Brain microvascular endothelial cell (primary cell): ENCODE measurements around the gene RBMS3.
"Not testable (repeated sequence)": the region's sequence is repeated elsewhere in the genome, so short reads cannot be mapped to it uniquely, and the experiment has no call there.

ENCODE experiments used
- DNase-seq: peaks from one replicate; pipeline ENCODE4 v3.0.0-alpha.2; 2020
- H3K27ac ChIP-seq: fragments of 250-450 bp; sonication (Bioruptor Pico); 2 replicates; pipeline ENCODE4 v1.5.1; 2020; ENCODE audit warnings: mild to moderate bottlenecking, moderate library complexity
- H3K27me3 ChIP-seq: fragments of 250-450 bp; sonication (Bioruptor Pico); replicated peaks from 2 replicates; pipeline ENCODE4 v1.5.1; 2020; ENCODE audit warnings: mild to moderate bottlenecking
- H3K36me3 ChIP-seq: fragments of 250-450 bp; sonication (Bioruptor Pico); replicated peaks from 2 replicates; pipeline ENCODE4 v1.5.1; 2020; ENCODE audit warnings: mild to moderate bottlenecking
- H3K4me3 ChIP-seq: 2 replicates; pipeline ENCODE4 v1.5.1; 2011; ENCODE audit warnings: low read depth, mild to moderate bottlenecking, control low read depth, low read length, moderate library complexity
- CTCF ChIP-seq: IDR thresholded peaks from 2 replicates; pipeline ENCODE4 v1.5.1; 2011; ENCODE audit warnings: low read depth, mild to moderate bottlenecking, moderate library complexity, low read length, control low read depth, inconsistent platforms; ENCODE audit errors: missing control alignments
- in situ Hi-C: cut with HindIII; loops from 2 replicates; pipeline ENCODE4 v1.10.0; 2017; ENCODE audit warnings: low sequenced_read_pairs, low pct_ligation_motif_present

Gene RBMS3

GRCh38 chr3:29668728-29669127 lies 387.9 kb downstream of the RBMS3 start:
- TF ChIP-seq CTCF, result peak; percentile 37
- in situ Hi-C loops, result no loop called here
- no peaks in the 10 kb centered on the region for H3K36me3 ChIP-seq
- DNase-seq, result no peak
- no peak overlapping the region for H3K27ac ChIP-seq
- H3K4me3 ChIP-seq, result no peak overlapping the region
- H3K27me3 ChIP-seq, result no peaks in the 10 kb centered on the region

- H3K27me3 ChIP-seq, H3K27ac ChIP-seq, H3K4me3 ChIP-seq, H3K36me3 ChIP-seq, in situ Hi-C loops, DNase-seq: not testable (repeated sequence)
These were observed 389.6 kb downstream of the RBMS3 start for GRCh38 chr3:29670476-29670875.

- DNase-seq, result no peak
- Histone ChIP-seq H3K27me3 (no peaks in the 10 kb centered on the region), H3K27ac (no peak overlapping the region), H3K4me3 (no peak overlapping the region), H3K36me3 (no peaks in the 10 kb centered on the region)
- TF ChIP-seq CTCF, result no peak
- in situ Hi-C loops, result no loop called here
These were observed 396.6 kb downstream of the RBMS3 start for GRCh38 chr3:29677421-29677820.

GRCh38 chr3:29679944-29680343 lies 399.1 kb downstream of the RBMS3 start:
- in situ Hi-C loops, result no loop called here
- no peaks in the 10 kb centered on the region for H3K36me3 ChIP-seq
- H3K27me3 ChIP-seq, result no peaks in the 10 kb centered on the region
- no peak overlapping the region for H3K27ac ChIP-seq
- TF ChIP-seq CTCF, result no peak
- no peak for DNase-seq
- H3K4me3 ChIP-seq, result no peak overlapping the region

GRCh38 chr3:29683018-29683993 lies 402.4 kb downstream of the RBMS3 start:
- Histone ChIP-seq H3K27me3 (no peaks in the 10 kb centered on the region), H3K36me3 (no peaks in the 10 kb centered on the region), H3K4me3 (no peak overlapping the region), H3K27ac (peak overlapping the region; percentile 60)
- TF ChIP-seq CTCF, result no peak
- DNase-seq, result peak; percentile 72
- in situ Hi-C loops, result no loop called here

GRCh38 chr3:29686889-29687592 lies 406.2 kb downstream of the RBMS3 start:
- Histone ChIP-seq H3K27ac (peak overlapping the region; percentile 43), H3K4me3 (no peak overlapping the region), H3K27me3 (no peaks in the 10 kb centered on the region), H3K36me3 (no peaks in the 10 kb centered on the region)
- peak; percentile 65 for DNase-seq
- in situ Hi-C loops, result no loop called here
- TF ChIP-seq CTCF, result no peak
